GM13977 (cell line): ENCODE measurements around the gene DTYMK.

Experiments
- DNase-seq: peaks from one replicate; pipeline ENCODE4 v3.0.0; 2012; ENCODE audit warnings: low spot score
- in situ Hi-C: fragments of 300-500 bp; cut with MboI; formaldehyde crosslinking; loops from one replicate; pipeline ENCODE4 v1.12.0; 2022; ENCODE audit warnings: low sequenced_read_pairs, low pct_unique_long_range_greater_than_20kb, mixed read lengths, inconsistent platforms; ENCODE audit not compliant: unreplicated experiment
- TF ChIP-seq, protein P1 (sequence below): IDR thresholded peaks from 2 replicates; pipeline ENCODE4 v1.5.1; 2012; ENCODE audit warnings: mild to moderate bottlenecking, control low read depth; ENCODE audit not compliant: insufficient read depth; ENCODE audit errors: extremely low read depth, missing control alignments

Gene DTYMK

DNA sequence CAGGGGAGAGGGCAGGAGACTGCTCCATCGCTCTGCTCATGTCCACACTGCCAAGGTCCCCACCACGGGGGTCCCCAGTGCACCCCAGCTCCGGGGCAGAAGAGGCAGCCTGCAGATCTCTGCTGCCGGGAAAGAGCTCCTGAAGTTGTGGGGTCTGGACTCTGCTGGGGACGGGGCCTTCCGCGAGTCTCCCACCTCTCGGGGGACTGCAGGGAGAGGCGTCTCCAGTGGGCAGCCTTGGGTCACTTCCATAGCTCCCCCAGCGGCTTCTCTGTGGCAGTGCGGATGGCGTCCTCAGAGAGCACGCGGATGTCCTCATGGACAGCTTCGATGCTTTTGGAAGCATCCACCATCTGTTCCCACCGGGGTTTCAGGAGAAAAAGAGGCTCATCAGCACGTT, 10.7 kb downstream of the DTYMK start:
- DNase-seq, result no peak
- TF ChIP-seq, protein P1, sequence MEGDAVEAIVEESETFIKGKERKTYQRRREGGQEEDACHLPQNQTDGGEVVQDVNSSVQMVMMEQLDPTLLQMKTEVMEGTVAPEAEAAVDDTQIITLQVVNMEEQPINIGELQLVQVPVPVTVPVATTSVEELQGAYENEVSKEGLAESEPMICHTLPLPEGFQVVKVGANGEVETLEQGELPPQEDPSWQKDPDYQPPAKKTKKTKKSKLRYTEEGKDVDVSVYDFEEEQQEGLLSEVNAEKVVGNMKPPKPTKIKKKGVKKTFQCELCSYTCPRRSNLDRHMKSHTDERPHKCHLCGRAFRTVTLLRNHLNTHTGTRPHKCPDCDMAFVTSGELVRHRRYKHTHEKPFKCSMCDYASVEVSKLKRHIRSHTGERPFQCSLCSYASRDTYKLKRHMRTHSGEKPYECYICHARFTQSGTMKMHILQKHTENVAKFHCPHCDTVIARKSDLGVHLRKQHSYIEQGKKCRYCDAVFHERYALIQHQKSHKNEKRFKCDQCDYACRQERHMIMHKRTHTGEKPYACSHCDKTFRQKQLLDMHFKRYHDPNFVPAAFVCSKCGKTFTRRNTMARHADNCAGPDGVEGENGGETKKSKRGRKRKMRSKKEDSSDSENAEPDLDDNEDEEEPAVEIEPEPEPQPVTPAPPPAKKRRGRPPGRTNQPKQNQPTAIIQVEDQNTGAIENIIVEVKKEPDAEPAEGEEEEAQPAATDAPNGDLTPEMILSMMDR, result no peak
- in situ Hi-C loops, result no loop called here

DNA sequence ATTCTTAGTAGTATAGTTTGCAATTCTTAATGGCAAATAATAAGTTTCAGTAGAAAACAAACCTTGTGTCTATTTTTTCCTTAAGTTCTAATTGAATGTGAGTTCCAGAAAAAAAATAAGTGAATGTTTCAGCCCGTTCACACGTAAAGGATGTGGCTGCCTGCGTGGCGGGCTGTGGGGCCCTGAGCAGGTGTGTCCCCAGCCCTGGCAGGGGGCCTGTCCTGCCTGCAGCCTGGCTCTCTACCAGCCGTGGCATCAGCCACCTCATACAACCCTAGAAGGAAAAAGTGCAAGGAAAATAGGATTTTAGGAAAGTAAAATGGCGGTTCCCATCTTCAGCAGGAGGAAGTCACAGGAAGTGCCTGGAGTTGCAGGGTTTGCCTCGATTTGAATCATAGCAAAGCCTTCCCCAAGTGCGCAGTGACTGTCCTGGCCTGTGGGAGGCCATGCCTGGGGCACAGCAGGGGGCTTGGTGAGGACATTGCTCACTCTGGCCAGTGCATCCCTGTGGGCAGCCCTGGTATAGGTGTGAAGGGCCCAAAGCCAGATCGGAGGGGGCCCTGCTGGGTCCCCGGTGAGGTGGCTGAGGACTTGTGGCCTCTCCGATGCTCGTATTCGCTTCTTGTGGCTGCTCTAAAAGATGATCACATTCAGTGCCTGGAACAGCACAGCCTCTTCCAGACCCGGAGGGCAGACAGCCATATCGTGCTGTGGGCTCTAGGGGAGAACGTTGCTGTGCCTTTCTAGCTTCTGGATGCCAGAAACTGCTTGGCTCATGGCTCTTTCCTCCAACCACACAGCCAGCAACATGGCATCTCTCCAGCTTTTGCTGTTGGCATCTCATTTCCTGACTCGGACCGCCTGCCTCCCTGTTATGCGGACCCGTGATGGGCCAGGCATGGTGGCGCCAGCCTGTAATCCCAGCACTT, 12.6 kb downstream of the DTYMK start:
- DNase-seq, result no peak
- in situ Hi-C loops, result no loop called here
- TF ChIP-seq, protein P1, result no peak

DNA sequence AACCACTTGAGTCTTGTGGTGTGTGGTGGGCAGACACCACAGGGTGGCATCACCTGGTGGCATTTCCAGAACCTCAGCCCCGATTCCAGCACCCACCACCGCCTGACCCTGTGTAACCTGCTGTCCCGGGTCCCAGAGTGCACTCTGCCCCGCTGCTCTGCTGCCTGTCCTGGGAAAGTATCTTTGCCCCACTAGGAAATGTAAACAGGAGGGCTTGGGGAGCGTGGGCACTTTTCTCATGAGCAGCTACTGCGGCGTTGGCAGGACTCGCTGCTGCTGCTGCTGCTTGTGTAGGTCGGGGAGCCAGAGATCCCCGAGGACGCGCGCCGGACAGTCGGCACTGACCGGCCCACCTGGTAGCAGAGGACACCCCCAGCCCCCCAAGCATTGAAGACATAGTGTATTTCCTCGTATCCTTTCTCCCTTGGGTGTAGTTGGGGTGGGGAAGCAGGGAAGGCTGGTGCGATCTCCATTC, 13.4 kb downstream of the DTYMK start:
- TF ChIP-seq, protein P1, result no peak
- no peak for DNase-seq
- in situ Hi-C loops, result no loop called here

DNA sequence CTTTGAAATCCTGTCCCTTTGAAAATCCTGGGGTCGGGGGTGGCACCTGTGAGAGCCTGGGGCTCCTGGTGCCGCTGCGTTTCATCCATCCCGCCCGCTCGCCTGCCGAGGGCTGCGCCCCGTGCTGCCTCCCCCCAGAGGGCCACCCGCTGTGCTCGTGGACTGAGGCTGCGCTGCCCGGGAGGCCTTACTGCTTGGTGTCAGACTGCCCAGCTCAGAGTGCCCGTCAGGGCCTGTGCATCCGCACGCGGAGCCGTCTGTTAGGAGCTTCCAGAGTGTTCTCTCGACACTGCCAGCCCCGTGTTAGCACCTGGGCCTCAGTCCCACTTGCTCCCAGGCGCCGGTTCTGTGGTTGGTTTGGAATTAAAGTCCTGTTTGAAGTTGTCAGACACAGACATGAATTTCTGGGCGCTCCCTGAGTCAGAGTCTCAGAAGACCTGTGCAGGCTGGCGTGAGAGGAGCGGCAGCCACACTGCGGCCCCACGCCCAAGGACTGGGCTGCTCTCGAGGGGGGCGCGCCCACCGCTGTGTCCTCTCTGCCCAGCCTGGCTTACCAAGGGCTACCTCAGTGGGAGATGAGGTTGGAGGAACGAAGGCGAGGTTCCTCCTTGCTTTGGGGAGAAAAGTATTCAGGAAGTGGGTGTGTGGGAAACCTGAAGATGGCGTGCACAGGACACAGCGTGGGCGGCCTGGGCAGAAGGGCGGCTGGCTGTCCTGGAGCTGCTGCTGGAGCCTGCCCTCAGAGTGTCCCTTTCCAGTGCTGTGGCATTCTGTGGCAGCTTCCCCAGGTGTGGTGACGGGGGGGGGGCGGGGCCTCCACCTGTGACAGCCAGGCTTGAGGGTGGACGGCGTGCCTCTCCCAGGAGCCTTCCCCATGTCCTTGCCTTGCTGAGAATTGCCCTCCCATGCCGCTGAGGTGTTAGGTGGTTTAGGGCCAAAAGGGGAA, 14.1 kb downstream of the DTYMK start:
- no peak for DNase-seq
- TF ChIP-seq, protein P1, result no peak
- in situ Hi-C loops, result no loop called here

DNA sequence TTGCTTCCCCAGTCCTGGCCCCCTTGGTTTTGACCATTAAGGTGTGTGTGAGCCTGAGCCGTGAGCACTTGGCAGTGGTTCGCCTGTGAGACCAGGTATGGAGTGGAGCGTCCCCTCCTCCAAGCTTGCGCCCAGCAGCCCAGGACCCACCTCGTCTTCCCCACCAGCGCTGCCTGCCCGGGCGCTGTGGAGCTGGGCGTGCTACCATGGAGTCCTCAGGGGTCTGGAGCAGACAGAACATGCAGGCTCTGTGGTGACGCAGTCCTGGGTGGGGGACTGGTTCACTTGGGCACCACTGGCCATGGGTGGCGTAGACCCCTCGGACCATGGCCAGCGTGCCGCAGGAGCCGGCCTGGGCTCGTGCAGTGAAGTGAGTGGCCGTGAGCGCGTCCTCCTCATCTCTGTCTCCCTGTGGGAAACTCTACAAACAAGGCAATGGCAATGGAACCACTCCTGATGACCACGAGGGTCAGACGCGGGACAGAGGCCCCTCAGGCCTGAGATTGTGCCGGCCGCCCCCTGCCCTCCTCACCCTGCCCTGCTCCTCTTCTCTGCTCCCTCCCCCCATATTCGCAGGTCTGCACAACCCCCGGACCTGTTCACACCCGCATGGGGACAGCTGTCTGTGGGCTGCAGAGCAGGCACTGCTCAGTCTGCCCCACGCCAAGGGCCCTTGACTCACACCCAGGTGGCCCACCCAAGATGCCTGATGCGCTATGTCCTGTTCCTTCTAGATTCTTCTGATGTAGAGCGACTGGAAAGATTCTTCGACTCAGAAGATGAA, 15.0 kb downstream of the DTYMK start:
- TF ChIP-seq, protein P1, result no peak
- no peak for DNase-seq
- in situ Hi-C loops, result no loop called here
